SHP77 treated with DMSO at 0.1 percent for 48 hours (cell line): Measurements from ENCODE around the gene NOP14.
"Not testable (repeated sequence)": the region's sequence is repeated elsewhere in the genome, so short reads cannot be mapped to it uniquely, and the experiment has no call there.

Experiments
- DNase-seq: peaks from one replicate; lab custom pipeline; 2025; lab: John Stamatoyannopoulos, UW

The NOP14 gene

DNA sequence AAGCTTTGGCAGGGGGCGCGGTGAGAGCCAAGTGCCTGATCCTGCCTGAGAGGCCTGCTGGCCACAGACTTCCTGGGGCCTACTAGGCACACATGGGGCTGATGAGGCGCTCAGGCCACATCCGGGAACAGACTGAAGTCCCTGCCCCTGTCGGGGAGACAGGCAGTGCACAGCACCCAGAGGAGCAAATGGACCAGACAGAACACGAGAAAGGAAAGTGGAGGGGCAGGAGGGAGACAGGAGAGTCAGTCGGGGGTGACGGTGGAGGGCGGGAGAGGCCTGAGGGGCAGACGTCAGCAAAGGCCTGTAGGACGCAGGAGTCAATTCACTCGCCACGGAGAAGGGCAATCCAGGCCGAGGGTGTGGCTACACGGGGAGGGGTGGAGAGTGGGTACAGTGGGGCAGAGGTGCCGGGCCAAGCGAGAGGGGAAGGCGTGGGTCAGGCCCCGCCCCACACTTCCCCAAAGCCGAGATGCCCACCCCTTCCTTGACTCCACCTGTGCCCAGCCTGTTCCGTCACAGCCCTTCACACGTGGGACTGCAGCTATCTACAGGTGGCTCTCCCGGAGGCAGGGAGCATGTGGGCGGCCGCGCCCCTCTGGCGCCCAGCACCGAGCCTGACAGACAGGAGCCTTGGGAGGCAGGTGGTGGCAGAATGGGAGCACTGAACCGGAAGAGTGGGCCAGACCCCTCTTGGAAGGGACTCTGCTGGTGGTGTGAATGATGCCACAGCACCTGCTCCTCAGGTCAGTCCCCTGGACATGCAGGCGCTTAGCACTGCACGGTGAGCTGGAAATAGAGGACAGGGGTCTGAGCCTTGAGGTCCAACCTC, 20.5 kb downstream of the NOP14 start:
- DNase-seq: no peak

DNA sequence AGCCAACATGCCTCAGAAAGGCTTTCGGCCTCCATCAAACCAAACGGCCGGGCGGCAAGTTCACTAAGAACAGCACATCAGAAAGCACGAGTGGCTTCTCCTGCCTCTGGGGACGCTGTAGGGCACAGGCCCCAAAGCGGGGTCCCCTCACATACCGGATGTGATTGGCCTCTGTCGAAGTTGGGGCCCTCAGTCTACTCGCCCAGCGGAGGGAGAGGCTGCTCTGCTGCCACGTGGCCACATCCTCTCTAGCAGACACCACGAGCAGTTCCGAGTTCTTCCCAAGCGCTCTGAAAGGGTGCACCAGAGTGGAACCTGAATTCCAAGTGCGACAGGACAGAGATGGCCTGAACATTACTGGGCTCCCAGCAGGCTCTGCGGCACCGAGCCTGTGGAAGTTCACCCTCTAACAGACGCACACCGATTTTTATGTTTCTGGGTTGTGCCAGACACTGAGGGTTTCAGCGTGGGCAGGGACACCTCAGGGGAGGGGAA, 21.1 kb downstream of the NOP14 start:
- no peak for DNase-seq

DNA sequence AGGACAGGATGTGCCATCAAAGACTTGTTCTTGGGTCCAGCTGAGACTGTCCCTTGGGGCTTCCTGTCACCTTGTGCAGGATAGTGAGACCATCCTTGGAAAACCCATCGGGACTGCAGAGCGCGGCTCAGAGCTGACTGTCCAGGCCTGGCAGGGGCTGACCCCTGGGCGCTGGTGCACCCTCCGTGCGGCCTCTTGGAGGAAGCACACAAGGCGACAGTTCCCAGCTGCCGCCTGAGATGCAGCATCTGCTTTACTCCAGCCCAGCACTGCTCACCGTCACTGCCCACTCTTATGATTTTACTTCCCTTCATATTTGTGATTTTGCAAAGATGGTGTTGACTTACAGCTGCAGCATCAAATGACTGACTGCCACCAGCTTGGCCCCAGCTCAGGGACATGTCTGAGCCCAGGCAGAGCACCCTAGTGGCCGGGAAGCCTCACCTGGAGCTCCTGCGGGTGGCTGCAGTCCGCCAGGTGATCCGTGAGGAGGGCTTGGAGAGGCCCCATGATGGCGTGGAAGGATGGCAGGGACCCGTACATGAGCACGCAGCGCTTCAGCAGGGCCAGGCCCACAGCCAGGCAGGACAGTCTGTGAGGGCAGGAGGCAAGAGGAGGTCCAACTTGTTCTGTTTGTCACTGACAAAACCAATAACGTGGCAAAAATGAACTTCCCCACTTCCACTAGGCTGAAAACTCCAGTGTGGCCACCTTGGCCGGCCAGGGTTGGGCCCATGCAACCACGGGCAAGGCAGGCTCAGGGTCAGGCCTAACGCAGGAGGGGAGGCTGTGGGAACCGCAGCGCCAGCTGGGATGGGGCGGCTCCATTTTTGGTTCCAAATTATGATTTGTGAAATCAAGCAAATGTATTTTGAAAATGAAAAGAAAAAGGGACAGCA, 21.8 kb downstream of the NOP14 start:
- DNase-seq: no peak

DNA sequence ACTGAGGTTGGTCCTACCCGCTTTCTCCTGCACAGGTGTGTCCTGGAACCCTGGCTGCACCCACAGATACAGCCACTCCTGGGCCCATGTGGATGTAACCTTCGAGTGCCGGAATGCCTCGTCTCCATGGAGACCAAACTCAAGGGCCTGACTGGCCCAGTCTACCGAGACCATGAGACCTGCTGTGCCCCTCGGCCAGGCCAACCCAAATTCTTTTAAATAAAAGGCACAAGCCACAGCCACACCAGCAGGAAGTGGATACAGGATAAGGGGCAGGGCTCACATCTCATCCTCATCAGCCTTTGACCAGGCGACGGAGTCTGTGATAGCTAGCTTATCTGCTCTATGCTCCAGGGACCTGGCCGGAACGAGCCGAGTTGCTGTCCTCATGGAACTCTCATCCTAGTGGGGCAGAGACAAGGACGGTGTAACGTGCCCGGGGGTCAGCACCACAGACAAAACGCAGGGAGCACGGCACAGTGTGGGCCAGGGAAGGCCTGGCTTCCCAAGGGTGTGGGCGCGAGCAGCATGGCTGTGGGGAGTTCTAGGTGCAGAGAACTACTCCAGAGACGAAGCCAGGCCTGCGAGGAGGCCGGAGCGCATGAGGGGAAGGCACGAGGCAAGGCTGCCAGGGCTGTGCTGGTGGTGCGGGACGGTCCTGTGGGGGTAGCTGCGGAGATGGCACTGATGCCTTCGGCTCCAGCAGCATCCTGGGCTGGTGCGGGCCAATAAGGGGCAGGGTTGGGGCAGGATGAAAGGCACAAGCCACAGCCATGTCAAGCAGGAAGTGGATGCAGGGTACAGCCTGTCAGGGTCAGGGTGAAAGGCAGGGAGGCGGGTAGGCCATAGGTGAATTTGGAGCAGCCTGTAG, 22.7 kb downstream of the NOP14 start:
- no peak for DNase-seq

- no peak for DNase-seq
Measured at GRCh38 chr4:2939383-2940243, 23.6 kb downstream of the NOP14 start.

DNA sequence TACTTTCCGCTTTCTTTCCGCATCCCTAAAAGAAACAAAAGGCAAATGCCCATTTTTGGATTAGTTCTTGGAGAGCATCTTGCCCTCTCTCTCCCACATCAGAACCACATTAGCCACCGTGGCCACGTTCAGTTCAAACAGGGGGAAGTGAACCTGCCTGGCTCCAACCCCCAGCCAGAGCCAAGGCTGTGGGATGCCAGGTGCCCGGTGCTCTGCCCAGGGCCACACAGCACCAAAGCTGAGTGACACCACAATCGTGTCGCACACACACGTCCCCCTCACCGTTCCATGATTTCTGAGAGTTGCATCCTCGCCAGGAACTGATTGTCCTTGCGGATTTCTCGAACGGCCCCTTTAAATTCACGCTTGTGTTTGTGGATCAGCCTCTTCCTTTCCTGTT, 24.3 kb downstream of the NOP14 start:
- no peak for DNase-seq

DNA sequence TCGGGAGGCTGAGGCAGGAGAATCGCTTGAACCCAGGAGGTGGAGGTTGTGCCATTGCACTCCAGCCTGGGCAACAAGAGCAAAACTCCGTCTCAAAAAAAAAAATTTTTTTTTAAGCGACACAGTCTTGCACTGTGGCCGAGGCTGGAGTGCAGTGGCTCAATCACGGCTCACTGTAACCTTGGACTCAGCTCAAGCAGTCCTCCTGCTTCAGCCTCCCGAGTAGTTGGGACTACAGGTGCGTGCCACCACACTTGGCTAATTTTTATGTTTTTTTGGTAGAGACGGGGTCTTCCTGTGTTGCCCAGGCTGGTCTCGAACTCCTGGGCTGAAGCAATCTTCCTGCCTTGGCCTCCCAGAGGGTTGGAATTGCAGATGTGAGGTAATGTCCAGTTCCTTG, 24.8 kb downstream of the NOP14 start:
- DNase-seq: not testable (repeated sequence)

- no peak for DNase-seq
Measured at GRCh38 chr4:2937986-2938385, 25.2 kb downstream of the NOP14 start.

DNA sequence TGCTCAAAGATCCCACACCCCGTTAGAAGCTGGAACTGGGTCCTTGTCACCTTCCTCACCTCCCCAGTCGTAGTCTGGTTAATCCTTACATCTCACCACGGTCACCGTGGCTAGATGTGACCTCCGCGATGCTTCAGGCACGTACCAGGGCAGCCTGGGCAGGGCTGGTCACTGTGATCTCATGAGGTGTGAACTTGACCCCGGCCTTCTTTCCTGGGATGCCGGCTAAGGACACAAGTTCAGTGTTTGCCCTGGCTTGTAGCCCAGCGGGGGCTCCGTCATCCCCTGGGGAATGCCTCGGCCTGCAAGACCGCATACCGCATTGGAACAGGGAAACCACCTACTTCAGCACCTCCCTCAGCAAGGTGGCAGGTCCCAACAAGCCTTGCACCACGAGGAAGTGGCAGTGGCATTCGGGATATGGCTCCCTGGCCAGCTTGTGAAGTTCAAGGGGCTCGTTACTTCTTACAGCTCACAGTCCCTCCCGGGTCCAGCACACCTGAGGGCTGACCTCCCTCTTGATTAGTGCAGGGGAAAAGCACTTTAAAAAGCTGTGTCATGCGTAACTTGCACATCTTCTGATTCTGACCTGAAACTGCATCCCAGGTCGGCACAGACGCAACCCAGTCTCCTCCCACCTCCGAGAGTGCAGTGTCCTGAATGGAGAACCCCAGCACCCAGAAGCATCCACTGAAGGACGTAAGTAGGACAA, 25.9 kb downstream of the NOP14 start:
- DNase-seq: no peak

DNA sequence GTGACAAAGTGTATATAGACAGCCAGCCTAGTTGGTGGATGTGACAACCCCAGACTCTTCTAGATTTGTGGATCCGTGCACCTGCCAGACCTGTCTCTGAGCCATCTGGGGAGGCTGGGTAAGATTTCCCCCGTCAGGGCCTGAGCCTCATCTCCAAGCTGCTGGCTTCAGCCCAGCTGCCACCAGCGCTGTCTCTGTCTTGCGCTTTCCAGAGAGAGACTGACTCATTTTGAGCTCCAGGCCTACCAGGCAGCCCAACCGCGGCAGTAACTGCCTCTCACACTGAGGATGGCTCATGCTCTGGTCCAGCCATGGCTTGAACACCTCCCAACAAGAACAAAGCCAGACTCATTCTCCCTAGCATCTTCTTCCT, 26.4 kb downstream of the NOP14 start:
- no peak for DNase-seq

- DNase-seq: no peak
Measured at GRCh38 chr4:2935762-2936743, 27.2 kb downstream of the NOP14 start.

GRCh38 chr4:2934813-2935761, 28.1 kb downstream of the NOP14 start:
- DNase-seq: no peak

DNA sequence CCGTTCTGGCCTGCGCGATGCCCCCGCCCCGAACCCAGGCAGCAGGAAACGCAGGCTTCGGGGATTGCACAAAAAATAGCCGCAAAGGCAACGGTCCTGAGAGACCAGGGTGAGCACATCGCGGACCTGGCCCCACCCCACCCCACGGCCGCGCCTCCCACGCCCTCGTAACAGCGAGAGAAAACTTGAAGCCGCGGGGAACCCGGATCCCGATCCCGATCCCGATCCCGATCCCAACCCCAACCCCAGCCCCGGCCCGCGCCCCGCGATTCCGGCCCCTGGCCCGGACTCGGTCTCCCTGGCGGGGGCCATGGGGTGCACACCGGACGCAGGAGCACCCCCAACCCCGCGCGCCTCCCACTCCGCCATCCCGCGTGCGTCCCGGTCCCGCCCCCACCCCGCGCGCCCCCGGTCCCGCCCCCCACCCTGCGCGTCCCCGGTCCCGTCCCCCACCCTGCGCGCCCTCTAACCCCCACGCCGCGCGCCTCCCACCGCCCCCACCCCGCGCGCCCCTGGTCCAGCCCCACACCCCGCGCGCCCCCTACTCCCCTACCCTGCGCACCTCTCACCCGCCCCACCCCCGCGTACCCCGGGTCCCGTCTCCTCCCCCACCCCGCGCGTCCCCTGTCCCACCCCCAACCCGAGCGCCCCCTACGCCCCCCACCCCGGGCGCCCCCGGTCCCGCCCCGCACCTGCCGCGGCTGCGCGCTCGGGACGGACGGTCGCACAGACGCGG, 29.0 kb downstream of the NOP14 start:
- no peak for DNase-seq

DNA sequence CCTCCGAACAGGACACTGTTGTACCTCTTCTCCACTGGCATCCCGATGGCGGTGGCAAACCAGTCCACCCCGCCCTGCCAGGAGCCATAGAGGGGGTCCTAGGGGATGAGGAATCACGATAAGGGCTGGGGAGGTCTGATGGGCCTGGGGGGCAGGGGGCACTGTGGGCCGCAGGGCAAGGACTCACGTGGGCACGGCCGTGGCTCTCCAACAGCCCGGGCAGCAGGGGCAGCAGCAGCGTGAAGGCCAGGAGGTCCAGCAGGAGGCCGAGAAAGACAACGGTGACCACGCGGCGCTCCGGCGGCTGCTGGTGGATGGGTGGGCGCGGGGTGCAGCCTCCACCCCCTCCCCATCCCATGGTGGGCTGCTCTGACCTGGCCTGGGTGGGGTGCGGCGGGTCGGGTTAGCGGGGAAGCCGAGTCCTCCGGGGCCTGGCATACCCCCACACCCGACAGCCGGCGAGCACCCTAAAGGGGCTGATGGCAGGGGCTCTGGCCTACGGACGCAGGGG, 29.6 kb downstream of the NOP14 start:
- no peak for DNase-seq

DNA sequence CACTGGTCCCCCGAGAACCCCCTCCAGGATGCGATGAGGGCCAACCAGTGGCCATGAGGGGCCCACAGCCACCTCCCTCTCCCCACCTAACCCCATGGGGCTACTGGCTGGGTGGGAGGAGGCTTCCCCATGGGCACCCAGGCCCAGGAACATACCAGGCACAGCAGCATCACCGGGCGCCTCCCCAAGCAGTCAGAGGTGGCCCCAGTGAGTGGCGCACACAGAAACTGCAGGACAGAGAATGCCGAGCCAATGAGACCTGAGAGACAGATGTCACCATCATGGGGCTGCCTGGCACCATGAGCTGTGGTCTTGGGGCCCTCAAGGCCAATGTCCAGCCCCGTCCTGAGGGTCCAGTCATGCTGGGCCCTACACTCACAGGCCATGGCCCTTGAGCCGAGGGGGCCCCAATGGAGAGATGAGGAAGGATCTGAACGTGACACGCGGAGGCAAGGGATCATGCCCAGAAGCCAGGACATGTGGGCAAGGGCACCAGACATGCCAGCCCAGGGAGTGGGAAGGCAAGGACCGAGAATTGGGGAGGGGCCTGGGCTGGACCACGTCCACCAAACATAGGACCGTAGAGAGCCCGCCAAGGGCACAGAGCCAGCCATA, 30.1 kb downstream of the NOP14 start:
- DNase-seq: no peak

- no peak for DNase-seq
Measured at GRCh38 chr4:2932321-2932950, 30.8 kb downstream of the NOP14 start.
